ENCODE data around the gene CLDN7.

GRCh38 chr17:7285679-7286078, 23.4 kb upstream of the CLDN7 start:
- no peak for TF ChIP-seq CTCF (IDR thresholded peaks at IDR 0.05)
- no peak for TF ChIP-seq POLR2A (IDR thresholded peaks at IDR 0.05)

Measured in adrenal gland (tissue), 5 donors.